COLO668 (cell line): ENCODE data around the gene GNA12.

Source experiments
- DNase-seq: peaks from one replicate; lab custom pipeline; 2025; ENCODE audit not compliant: unreplicated experiment; lab: John Stamatoyannopoulos, UW

Gene GNA12

GRCh38 chr7:2819161-2819953, 24.8 kb downstream of the GNA12 start:
- no peak for DNase-seq

- DNase-seq = no peak
Observed at GRCh38 chr7:2818653-2819052, 25.5 kb downstream of the GNA12 start.

GRCh38 chr7:2818121-2818520, 26.0 kb downstream of the GNA12 start:
- no peak for DNase-seq

- DNase-seq = no peak
Observed at GRCh38 chr7:2817456-2817855, 26.7 kb downstream of the GNA12 start.

- DNase-seq = no peak
Observed at GRCh38 chr7:2815875-2816245, 28.2 kb downstream of the GNA12 start.

- DNase-seq = no peak
Observed at GRCh38 chr7:2814946-2815874, 28.9 kb downstream of the GNA12 start.

- no peak for DNase-seq
Observed at GRCh38 chr7:2814186-2814945, 29.7 kb downstream of the GNA12 start.

GRCh38 chr7:2813350-2814185, 30.5 kb downstream of the GNA12 start:
- no peak for DNase-seq

- no peak for DNase-seq
Observed at GRCh38 chr7:2812831-2813230, 31.3 kb downstream of the GNA12 start.

GRCh38 chr7:2812114-2812487, 32.0 kb downstream of the GNA12 start:
- no peak for DNase-seq

- no peak for DNase-seq
Observed at GRCh38 chr7:2811476-2812113, 32.5 kb downstream of the GNA12 start.

GRCh38 chr7:2810682-2811415, 33.3 kb downstream of the GNA12 start:
- DNase-seq = no peak

- no peak for DNase-seq
Observed at GRCh38 chr7:2809903-2810625, 34.0 kb downstream of the GNA12 start.

GRCh38 chr7:2808891-2809665, 35.0 kb downstream of the GNA12 start:
- no peak for DNase-seq

GRCh38 chr7:2807845-2808772, 36.0 kb downstream of the GNA12 start:
- DNase-seq = no peak

- DNase-seq = no peak
Observed at GRCh38 chr7:2807460-2807844, 36.7 kb downstream of the GNA12 start.

GRCh38 chr7:2806571-2806970, 37.5 kb downstream of the GNA12 start:
- no peak for DNase-seq
